ENCODE measurements around the gene OR6K2. TPM values are rescaled to one million over a fixed set of nuclear protein-coding genes. Genes with fewer than 3 reads are reported as not detected.

OR6K2 gene
- total RNA-seq, 1 donor from 2014 or later = not detected

DNA sequence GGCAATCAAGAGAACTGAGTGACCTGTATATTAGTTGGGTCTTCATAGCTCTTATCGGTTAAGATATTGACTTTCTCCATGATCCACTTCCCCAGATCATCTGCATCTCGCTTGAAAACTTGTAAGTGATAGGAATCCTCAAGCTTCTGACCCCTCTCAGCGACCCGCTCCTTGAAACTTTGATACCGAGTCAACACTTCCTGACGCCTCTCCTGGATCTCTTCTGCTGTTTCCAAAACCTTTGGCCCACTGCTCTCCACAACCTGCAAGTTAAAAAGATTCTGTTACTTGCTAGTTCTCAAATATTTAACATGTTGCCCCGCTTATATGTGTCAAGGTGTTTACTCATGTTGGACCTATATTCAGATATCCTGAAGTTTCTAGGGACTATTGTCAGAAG lies 15.4 kb downstream of the OR6K2 start:
- DNase-seq (ENCODE audit: low spot score) = no peak

DNA sequence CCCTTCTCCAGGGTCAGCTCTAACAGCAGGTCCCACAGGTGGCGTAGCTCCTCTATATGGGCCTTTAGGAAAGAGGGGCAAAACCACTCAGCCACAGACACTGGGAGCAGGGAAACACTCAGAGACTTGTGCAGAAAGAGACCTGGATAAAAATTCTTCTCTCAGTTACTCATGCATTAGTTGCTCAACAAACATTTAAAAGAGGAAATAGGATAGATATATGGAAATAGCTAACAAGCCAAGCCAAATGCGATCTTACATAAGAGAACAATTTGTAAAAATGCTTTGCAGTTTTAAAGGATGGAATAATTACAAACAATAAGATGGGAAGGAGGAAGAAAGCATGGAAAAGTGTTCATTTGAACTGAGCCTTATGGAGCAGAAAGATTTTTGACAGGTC lies 18.8 kb downstream of the OR6K2 start:
- no peak for DNase-seq (ENCODE audit: low spot score)

- no peak for DNase-seq (ENCODE audit: low spot score)
Measured at GRCh38 chr1:158679289-158679688, 21.2 kb downstream of the OR6K2 start.

DNA sequence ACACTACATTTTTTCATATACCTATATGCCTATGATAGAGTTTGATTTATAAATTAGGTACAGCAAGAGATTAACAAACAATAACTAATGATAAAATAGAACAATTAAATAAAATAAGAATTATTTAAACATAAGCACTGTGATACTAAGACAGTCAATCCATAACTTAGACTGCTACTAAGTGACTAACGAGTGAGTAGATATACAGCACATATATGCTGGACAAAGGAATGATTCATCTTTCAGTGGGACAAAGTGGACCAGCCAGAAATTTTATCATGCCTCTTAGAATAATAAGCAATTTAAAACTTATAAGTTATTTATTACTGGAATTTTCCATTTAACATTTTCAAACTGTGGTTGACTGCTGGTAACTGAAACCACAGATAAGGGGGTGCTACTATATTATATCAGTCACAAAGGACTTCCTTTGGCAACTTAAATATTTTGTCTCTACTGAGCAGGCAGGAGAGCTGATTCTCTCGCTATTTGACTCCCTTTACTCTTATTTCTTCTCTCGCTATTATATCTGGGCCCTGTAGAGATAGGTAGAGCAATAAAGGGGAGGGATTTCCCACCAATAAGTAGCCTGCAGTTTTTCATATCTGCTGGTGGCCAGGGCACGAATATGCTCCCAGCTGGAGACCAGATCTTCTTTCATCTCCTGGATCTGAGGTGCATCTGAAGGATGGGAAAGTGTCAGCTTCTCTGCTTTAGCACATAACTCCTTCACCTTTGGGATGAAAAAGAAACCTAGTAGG lies 24.7 kb downstream of the OR6K2 start:
- no peak for DNase-seq (ENCODE audit: low spot score)

DNA sequence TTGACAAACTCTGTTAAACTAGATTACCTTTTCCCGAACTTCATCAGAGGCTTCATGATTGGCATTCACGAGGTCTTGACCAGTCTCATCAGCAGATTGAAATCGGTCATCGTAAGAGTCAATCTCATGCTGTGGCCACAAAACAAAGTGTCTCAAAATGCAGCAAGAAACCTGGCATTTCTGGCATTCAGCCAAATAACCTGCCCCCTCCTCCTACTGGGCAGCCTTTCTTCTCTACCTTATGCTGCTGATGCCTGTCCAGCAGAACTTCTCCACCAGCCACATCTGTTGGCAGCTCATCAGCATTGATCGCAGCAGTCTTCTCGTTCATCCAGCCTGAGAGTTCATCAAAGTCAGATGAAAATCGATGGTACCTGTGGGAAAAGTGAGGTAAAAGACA lies 26.1 kb downstream of the OR6K2 start:
- DNase-seq (ENCODE audit: low spot score) = no peak

- no peak for DNase-seq (ENCODE audit: low spot score)
Measured at GRCh38 chr1:158666037-158666436, 34.4 kb downstream of the OR6K2 start.

GRCh38 chr1:158654571-158654970 lies 45.9 kb downstream of the OR6K2 start:
- no peak for DNase-seq (ENCODE audit: low spot score)

DNA sequence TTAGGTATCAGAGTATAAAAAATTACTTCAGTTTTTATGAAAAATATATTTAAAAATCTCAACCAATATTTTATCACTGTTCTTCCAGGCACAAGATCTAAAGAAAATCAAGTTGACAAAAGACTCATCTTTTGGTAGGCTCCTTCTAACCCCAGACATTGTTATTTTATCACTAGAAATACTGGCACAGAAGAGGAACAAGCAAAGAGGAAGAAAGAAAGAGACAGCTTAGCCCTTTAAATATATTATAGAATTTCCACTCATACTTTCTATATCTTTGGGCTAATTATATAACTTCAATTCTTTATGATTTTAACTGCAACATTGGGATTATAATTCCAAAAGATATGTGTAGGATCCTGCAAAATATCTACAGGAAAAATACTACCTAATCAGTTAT lies 46.4 kb downstream of the OR6K2 start:
- no peak for DNase-seq (ENCODE audit: low spot score)

GRCh38 chr1:158652721-158653334 lies 47.6 kb downstream of the OR6K2 start:
- DNase-seq (ENCODE audit: low spot score) = no peak

Other genes starting within 250 kb of the OR6K2 start
- not detected for gene OR10K1, start 238.8 kb downstream of the OR6K2 start, total RNA-seq
- not detected for gene OR10R2, start 228.4 kb downstream of the OR6K2 start, total RNA-seq
- gene OR6Y1, start 146.2 kb downstream of the OR6K2 start, total RNA-seq = not detected
- not detected for gene OR6P1, start 130.1 kb downstream of the OR6K2 start, total RNA-seq
- not detected for gene OR10X1, start 120.8 kb downstream of the OR6K2 start, total RNA-seq
- not detected for gene OR10Z1, start 95.4 kb downstream of the OR6K2 start, total RNA-seq
- 0.23 TPM for gene SPTA1, start 13.9 kb downstream of the OR6K2 start, total RNA-seq
- gene OR6K3, start 20.1 kb upstream of the OR6K2 start, total RNA-seq = not detected
- gene OR6K6, start 54.1 kb upstream of the OR6K2 start, total RNA-seq = not detected
- gene OR6N1, start 71.5 kb upstream of the OR6K2 start, total RNA-seq = not detected
- not detected for gene OR6N2, start 80.6 kb upstream of the OR6K2 start, total RNA-seq
- gene MNDA, start 130.7 kb upstream of the OR6K2 start, total RNA-seq = 3.8 TPM
- 3.2 TPM for gene PYHIN1, start 230.9 kb upstream of the OR6K2 start, total RNA-seq